Activated T-helper 1 cell treated with anti-CD3 and anti-CD28 coated beads, Interleukin-2, amount 50 U/mL, for 16 hours (primary cell): ENCODE data around the gene DEGS1.
A peak's percentile ranks its signal among the peaks of the same experiment; 100 is the strongest.

Experiments used
- DNase-seq, 2 donors: peaks; one replicate each; pipeline ENCODE4 v3.0.0-alpha.2; 2020; ENCODE audit warnings: low read depth in 1 of 2, low spot score in 1 of 2

Gene DEGS1

DNA sequence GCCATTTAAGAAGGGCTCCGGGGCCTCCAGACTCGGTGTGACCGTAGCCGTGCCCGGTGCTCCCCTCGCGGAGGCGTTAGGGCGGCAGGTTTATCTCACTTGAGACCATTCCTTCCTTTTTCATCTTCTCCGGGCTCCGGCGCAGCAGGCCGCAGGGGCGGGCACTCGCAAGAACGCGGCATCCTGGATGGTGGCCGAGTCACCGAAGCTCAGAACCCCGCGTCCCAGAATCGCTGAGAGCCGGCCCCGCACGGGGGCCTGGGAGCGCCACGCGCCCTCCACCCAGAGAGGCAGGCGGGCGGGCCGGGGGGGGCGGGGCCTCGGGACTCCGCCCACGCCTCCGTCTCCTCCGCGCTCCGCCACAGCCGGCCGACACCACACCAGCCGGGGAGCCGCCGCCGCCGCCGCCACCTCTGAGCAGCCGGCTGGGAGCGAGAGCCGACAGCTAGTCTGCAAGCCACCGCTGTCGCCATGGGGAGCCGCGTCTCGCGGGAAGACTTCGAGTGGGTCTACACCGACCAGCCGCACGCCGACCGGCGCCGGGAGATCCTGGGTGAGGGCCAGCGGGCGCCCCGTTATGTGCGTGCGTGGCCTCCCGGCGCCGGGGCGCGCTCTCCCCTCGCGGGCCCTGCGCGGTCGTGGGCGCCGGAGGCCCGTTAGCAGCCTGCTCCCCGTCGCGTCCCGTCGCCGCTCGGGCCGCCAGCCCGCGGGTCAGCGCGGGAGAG lies at the start of gene DEGS1:
Gene DEGS1 (plus strand): TSS at position 375 of the 725 bp plus-strand sequence. CDS start 97 bp downstream, at position 472.
- peak; percentile 64 to 77 for DNase-seq

DNA sequence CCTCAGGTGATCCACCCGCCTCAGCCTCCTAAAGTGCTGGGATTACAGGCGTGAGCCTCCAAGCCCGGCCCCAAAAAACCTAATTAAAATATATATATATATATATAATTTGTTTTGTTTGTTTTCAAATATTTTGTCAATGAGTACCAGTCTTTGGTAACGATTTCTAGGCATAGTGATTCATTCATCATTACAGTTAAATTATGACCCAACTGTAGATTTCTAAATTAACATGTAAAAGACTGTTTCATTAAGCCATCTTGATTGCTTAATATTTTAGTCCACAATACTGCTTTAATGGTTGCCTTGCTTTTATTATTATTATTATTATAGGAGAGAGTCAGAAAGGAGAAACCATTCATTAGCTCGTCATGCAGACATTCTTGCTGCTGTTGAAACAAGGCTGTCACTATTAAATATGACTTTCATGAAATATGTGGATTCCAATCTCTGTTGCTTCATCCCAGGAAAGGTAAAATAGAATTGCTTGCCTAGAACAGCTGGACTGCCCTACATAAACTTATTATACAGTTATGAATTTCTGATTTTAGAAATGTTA lies 49.2 kb upstream of the DEGS1 start:
- no peak for DNase-seq

- no peak for DNase-seq
Observed at GRCh38 chr1:224137518-224137917, 45.5 kb upstream of the DEGS1 start.

- DNase-seq: no peak
Observed at GRCh38 chr1:224138198-224138597, 44.8 kb upstream of the DEGS1 start.

DNA sequence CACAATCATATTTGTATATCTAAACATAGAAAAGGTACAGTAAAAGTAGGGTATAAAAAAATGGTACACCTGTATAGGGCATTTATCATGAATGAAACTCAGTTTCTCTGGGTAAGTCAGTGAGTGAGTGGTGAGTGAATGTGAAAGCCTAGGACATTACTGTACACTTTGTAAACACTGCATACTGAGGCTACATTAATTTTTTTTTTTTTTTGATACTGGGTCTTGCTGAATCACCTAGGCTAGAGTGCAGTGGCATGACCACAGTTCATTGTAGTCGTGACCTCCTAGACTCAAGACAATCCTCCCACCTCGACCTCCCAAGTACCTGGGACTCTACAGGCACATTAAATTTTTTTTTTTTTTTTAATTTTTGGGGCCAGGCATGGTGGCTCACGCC lies 41.3 kb upstream of the DEGS1 start:
- no peak for DNase-seq

DNA sequence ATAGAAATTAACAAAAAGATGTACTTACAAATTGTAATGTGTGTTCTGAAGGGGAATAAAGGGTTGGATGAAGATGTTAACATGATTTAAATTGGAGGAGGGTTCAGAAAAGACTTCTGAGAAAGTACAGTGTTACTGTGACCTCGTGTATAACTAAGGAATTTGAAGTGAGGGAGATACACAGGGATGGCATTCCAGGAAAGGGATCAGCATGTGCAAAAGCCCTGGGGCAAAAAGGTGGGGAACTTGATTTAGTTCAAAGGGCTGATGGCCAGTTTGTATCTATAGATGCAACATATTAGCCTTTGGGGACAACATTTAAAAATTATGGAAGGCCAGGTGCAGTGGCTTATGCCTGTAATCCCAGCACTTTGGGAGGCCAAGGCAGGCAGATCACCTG lies 33.3 kb upstream of the DEGS1 start:
- DNase-seq: no peak

- no peak for DNase-seq
Observed at GRCh38 chr1:224151117-224151516, 31.9 kb upstream of the DEGS1 start.

GRCh38 chr1:224157316-224157715 lies 25.7 kb upstream of the DEGS1 start:
- DNase-seq: no peak

DNA sequence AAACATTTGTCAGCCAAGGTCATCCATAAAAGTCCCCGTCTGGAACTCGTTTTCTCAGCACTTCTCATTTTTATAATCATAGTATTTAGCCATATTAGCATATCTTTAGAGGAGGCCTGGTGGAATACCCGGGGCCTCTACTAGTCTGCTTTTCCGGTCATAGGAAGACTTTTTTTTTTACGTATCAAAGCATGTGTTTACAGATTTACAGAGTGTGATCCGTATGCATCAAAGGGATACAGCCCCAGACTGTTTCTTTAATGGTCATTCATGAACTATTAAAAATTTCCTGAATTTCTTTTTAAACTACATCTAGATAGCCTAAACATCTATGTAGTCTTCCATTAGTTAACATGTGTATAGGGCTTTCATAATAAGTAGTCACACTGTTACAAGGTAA lies 23.5 kb upstream of the DEGS1 start:
- DNase-seq: no peak

- no peak for DNase-seq
Observed at GRCh38 chr1:224160171-224160682, 22.8 kb upstream of the DEGS1 start.

DNA sequence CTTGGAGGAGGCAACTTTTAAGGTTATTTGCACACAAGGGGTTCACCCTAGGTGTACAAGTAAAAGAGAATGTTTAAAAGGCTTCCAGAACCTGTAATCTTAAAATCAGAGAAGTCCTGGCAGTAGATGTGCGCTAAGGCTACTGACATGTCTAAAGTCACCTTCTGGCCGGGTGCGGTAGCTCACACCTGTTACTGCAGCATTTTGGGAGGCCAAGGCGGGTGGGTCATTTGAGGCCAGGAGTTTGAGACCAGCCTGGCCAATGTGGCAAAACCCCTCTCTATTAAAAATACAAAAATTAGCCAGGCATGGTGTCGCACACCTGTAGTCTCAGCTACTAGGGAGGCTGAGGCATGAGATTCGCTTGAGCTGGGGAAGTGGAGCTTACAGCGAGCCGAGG lies 20.3 kb upstream of the DEGS1 start:
- DNase-seq: no peak

DNA sequence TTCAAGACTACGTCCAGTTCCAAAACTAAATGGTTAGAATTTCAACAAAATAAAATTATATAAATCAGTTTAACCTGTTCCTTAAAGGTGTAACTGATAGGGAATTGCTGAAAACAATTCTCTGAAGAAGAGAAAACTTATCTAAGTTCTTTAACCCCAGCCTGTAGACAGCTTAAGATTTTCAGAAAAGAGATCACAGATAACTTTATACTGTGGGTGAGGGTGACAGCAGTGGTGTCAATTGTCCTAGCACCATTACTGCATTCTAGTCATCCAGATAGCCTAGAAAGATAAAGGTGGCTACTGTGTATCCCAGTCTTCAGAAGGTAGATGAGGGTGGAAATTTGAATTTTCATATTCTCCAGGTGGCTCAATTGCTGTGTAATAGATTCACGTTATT lies 19.7 kb upstream of the DEGS1 start:
- no peak for DNase-seq

GRCh38 chr1:224168859-224169380 lies 14.1 kb upstream of the DEGS1 start:
- no peak for DNase-seq

DNA sequence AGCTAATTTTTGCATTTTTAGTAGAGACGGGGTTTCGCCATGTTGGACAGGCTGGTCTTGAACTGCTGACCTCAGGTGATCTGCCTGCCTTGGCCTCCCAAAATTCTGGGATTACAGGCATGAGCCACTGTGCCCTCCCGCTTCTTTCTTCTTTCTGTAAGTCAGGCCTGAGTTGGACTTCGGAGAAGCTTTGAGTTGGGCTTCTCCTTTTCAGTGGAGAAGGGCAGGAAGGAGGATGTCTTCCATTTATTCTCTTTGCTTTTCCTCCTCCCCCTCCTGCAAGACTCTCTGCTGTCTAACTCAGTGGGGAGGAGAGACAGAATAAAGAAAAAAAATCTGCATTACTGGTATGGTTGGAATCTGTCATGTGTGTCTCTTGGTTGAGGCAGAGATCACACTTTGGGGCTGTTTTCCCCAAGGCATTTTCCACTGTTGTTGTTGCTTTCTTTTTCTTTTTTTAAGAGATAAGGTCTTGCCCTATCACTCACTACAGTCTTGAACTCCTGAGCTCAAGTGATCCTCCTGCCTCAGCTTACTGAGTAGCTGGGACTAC lies 13.2 kb upstream of the DEGS1 start:
- DNase-seq: no peak

GRCh38 chr1:224170343-224170742 lies 12.7 kb upstream of the DEGS1 start:
- no peak for DNase-seq

DNA sequence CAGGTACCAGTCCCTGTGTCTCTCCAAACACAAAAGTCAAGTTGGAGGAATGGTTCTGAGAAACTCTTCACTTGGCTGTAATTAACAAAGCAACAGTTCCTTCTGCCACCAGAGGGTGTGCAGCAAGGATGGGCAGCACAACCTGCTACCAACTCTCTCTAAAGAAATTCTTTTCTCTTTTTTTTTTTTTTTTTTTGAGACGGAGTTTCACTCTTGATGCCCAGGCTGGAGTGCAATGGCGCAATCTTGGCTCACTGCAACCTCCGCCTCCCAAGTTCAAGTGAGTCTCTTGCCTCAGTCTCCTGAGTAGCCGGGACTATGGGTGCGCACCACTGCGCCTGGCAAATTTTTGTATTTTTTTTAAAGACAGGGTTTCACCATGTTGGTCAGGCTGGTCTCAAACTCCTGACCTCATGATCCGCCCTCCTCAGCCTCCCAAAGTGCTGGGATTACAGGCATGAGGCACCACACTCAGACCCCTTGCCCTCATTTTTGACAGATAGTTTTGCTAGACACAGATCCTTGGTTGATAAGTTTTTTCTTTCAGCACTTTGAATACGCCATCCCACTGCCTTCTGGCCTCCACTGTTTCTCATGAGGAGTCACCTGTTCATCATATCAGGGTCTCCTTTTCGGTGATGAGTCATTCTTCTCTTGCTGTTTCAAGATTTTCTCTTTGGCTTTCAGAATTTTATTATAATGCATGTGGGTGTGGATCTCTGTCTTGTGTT lies 12.1 kb upstream of the DEGS1 start:
- DNase-seq: no peak

DNA sequence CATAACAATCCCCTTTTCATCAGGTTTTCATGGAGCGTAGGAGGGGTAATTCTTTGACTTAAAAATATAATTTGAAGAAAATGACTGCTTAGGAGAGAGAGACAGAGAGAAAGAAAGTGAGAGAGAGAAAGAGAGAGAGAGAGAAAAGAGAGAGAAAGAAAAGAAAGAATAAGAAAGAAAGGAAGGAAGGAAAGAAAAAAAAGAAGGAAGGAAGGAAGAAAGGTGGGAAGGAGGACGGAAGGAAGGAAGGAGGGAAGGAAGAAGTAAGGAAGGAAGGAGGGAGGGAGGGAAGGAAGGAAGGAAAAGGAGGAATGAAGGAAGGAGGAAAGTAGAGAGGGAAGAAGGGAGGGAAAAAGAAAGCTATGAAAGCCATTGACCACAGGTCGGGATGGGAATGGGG lies 10.8 kb upstream of the DEGS1 start:
- DNase-seq: no peak

GRCh38 chr1:224173523-224173922 lies 9.5 kb upstream of the DEGS1 start:
- no peak for DNase-seq

DNA sequence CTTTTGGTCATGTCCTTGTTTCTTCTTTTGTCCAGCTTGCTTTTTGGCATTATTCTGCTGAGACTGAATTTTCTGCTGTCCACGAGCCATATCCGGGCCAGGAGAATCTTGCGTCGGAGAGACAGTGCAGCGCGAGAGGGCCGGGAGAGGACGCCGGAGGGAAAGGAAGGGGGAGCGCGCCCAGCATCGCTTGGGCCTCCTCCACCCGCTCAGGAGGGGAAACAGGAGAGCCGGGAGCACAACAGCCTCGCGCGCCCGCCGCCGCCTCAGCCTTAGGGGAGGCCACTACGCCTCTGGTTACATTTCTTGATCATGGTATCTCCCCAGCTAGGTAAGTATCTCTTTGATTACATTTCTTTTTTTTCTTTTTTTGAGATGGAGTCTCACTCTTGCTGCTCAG lies 7.4 kb upstream of the DEGS1 start:
- DNase-seq: no peak

DNA sequence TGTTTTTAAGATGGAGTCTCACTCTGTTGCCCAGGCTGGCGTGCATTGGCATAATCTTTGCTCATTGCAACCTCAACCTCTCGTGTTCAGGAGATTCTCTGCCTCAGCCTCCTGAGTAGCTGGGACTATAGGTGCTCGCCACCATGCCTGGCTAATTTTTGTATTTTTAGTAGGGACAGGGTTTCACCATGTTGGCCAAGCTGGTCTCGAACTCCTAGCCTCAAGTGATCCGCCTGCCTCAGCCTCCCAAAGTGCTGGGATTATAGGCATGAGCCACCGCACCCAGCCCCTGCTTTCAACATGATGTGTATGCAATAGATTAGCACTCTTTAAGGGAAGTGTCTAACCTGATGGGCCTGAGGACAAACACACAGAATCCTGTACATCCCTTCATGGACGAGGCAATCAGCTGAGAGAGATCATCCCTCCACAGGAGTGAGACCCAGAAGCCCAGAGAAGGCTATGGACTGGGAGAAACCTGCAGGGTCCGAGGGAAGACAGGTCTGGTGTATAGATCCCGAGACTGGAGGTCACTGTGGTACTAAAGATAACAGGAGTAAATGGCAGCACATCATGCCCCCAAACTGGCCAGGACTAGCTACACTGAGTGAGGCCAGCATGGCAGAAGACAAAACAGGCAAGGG lies 5.6 kb upstream of the DEGS1 start:
- DNase-seq: no peak

- no peak for DNase-seq
Observed at GRCh38 chr1:224178894-224179293, 4.1 kb upstream of the DEGS1 start.
